ENCODE results near the gene PHIP.

PHIP gene

GRCh38 chr6:79072640-79073181 is 5.3 kb downstream of the PHIP start:
- Histone ChIP-seq H3K4me1 (ENCODE audit: control insufficient read depth in 5 of 5, insufficient read depth in 5 of 5, low read length in 5 of 5) (peaks cover 0 to 24% (median 17%) of the 10 kb centered on the region in 5 donors), H3K9ac (ENCODE audit: low read length in 5 of 5) (peak overlapping the region in 1 of 5 donors; percentile 11), H3K4me3 (ENCODE audit: low read depth in 1 of 5, low read length in 5 of 5) (no peak overlapping the region), H3K36me3 (ENCODE audit: control insufficient read depth in 5 of 5, insufficient read depth in 5 of 5, low read length in 5 of 5) (no peaks in the 10 kb centered on the region), H3K9me3 (ENCODE audit: control insufficient read depth in 5 of 5, low read length in 5 of 5) (no peaks in the 10 kb centered on the region), H3K27me3 (ENCODE audit: control insufficient read depth in 5 of 5, insufficient read depth in 4 of 5, low read length in 5 of 5) (no peaks in the 10 kb centered on the region), H3K27ac (ENCODE audit: low read depth, low read length) (no peak overlapping the region)

- no peaks in the 10 kb centered on the region for H3K27me3 ChIP-seq (ENCODE audit: control insufficient read depth in 5 of 5, insufficient read depth in 4 of 5, low read length in 5 of 5)
- no peaks in the 10 kb centered on the region for H3K9me3 ChIP-seq (ENCODE audit: control insufficient read depth in 5 of 5, low read length in 5 of 5)
- no peak overlapping the region for H3K9ac ChIP-seq (ENCODE audit: low read length in 5 of 5)
- H3K27ac ChIP-seq (ENCODE audit: low read depth, low read length), result no peak overlapping the region
- peaks cover 0 to 23% (median 15%) of the 10 kb centered on the region in 5 donors for H3K4me1 ChIP-seq (ENCODE audit: control insufficient read depth in 5 of 5, insufficient read depth in 5 of 5, low read length in 5 of 5)
- H3K36me3 ChIP-seq (ENCODE audit: control insufficient read depth in 5 of 5, insufficient read depth in 5 of 5, low read length in 5 of 5), result no peaks in the 10 kb centered on the region
- no peak overlapping the region for H3K4me3 ChIP-seq (ENCODE audit: low read depth in 1 of 5, low read length in 5 of 5)
These were observed 6.5 kb downstream of the PHIP start for GRCh38 chr6:79071547-79071946.

GRCh38 chr6:79070206-79070825 is 7.7 kb downstream of the PHIP start:
- Histone ChIP-seq H3K27me3 (ENCODE audit: control insufficient read depth in 5 of 5, insufficient read depth in 4 of 5, low read length in 5 of 5) (no peaks in the 10 kb centered on the region), H3K36me3 (ENCODE audit: control insufficient read depth in 5 of 5, insufficient read depth in 5 of 5, low read length in 5 of 5) (no peaks in the 10 kb centered on the region), H3K4me1 (ENCODE audit: control insufficient read depth in 5 of 5, insufficient read depth in 5 of 5, low read length in 5 of 5) (peaks cover 0 to 11% (median 4%) of the 10 kb centered on the region in 5 donors), H3K9me3 (ENCODE audit: control insufficient read depth in 5 of 5, low read length in 5 of 5) (no peaks in the 10 kb centered on the region), H3K4me3 (ENCODE audit: low read depth in 1 of 5, low read length in 5 of 5) (no peak overlapping the region), H3K9ac (ENCODE audit: low read length in 5 of 5) (no peak overlapping the region), H3K27ac (ENCODE audit: low read depth, low read length) (no peak overlapping the region)

- Histone ChIP-seq H3K27me3 (ENCODE audit: control insufficient read depth in 5 of 5, insufficient read depth in 4 of 5, low read length in 5 of 5) (no peaks in the 10 kb centered on the region), H3K27ac (ENCODE audit: low read depth, low read length) (no peak overlapping the region), H3K9ac (ENCODE audit: low read length in 5 of 5) (no peak overlapping the region), H3K36me3 (ENCODE audit: control insufficient read depth in 5 of 5, insufficient read depth in 5 of 5, low read length in 5 of 5) (no peaks in the 10 kb centered on the region), H3K9me3 (ENCODE audit: control insufficient read depth in 5 of 5, low read length in 5 of 5) (no peaks in the 10 kb centered on the region), H3K4me1 (ENCODE audit: control insufficient read depth in 5 of 5, insufficient read depth in 5 of 5, low read length in 5 of 5) (peaks cover 0 to 6% (median 2%) of the 10 kb centered on the region in 5 donors), H3K4me3 (ENCODE audit: low read depth in 1 of 5, low read length in 5 of 5) (no peak overlapping the region)
These were observed 11.2 kb downstream of the PHIP start for GRCh38 chr6:79066828-79067227.

GRCh38 chr6:79066330-79066729 is 11.7 kb downstream of the PHIP start:
- H3K9ac ChIP-seq (ENCODE audit: low read length in 5 of 5), result no peak overlapping the region
- no peaks in the 10 kb centered on the region for H3K9me3 ChIP-seq (ENCODE audit: control insufficient read depth in 5 of 5, low read length in 5 of 5)
- no peaks in the 10 kb centered on the region for H3K36me3 ChIP-seq (ENCODE audit: control insufficient read depth in 5 of 5, insufficient read depth in 5 of 5, low read length in 5 of 5)
- H3K27me3 ChIP-seq (ENCODE audit: control insufficient read depth in 5 of 5, insufficient read depth in 4 of 5, low read length in 5 of 5), result no peaks in the 10 kb centered on the region
- no peak overlapping the region for H3K4me3 ChIP-seq (ENCODE audit: low read depth in 1 of 5, low read length in 5 of 5)
- peaks cover 0 to 6% (median 2%) of the 10 kb centered on the region in 5 donors for H3K4me1 ChIP-seq (ENCODE audit: control insufficient read depth in 5 of 5, insufficient read depth in 5 of 5, low read length in 5 of 5)
- H3K27ac ChIP-seq (ENCODE audit: low read depth, low read length), result no peak overlapping the region

- Histone ChIP-seq H3K27me3 (ENCODE audit: control insufficient read depth in 5 of 5, insufficient read depth in 4 of 5, low read length in 5 of 5) (no peaks in the 10 kb centered on the region), H3K4me3 (ENCODE audit: low read depth in 1 of 5, low read length in 5 of 5) (no peak overlapping the region), H3K4me1 (ENCODE audit: control insufficient read depth in 5 of 5, insufficient read depth in 5 of 5, low read length in 5 of 5) (peaks cover 0 to 6% (median 2%) of the 10 kb centered on the region in 5 donors), H3K9me3 (ENCODE audit: control insufficient read depth in 5 of 5, low read length in 5 of 5) (no peaks in the 10 kb centered on the region), H3K27ac (ENCODE audit: low read depth, low read length) (no peak overlapping the region), H3K9ac (ENCODE audit: low read length in 5 of 5) (no peak overlapping the region), H3K36me3 (ENCODE audit: control insufficient read depth in 5 of 5, insufficient read depth in 5 of 5, low read length in 5 of 5) (peaks cover 0 to 4% (median 3%) of the 10 kb centered on the region in 5 donors)
These were observed 12.8 kb downstream of the PHIP start for GRCh38 chr6:79065232-79065631.

GRCh38 chr6:79064635-79065034 is 13.4 kb downstream of the PHIP start:
- Histone ChIP-seq H3K4me1 (ENCODE audit: control insufficient read depth in 5 of 5, insufficient read depth in 5 of 5, low read length in 5 of 5) (peaks cover 0 to 6% (median 2%) of the 10 kb centered on the region in 5 donors), H3K36me3 (ENCODE audit: control insufficient read depth in 5 of 5, insufficient read depth in 5 of 5, low read length in 5 of 5) (peaks cover 6 to 10% (median 8%) of the 10 kb centered on the region in 5 donors), H3K27ac (ENCODE audit: low read depth, low read length) (no peak overlapping the region), H3K9ac (ENCODE audit: low read length in 5 of 5) (no peak overlapping the region), H3K4me3 (ENCODE audit: low read depth in 1 of 5, low read length in 5 of 5) (no peak overlapping the region), H3K27me3 (ENCODE audit: control insufficient read depth in 5 of 5, insufficient read depth in 4 of 5, low read length in 5 of 5) (no peaks in the 10 kb centered on the region), H3K9me3 (ENCODE audit: control insufficient read depth in 5 of 5, low read length in 5 of 5) (no peaks in the 10 kb centered on the region)

- no peak overlapping the region for H3K9ac ChIP-seq (ENCODE audit: low read length in 5 of 5)
- H3K36me3 ChIP-seq (ENCODE audit: control insufficient read depth in 5 of 5, insufficient read depth in 5 of 5, low read length in 5 of 5), result peaks cover 15 to 26% (median 17%) of the 10 kb centered on the region in 5 donors
- no peak overlapping the region for H3K4me3 ChIP-seq (ENCODE audit: low read depth in 1 of 5, low read length in 5 of 5)
- H3K27ac ChIP-seq (ENCODE audit: low read depth, low read length), result no peak overlapping the region
- H3K9me3 ChIP-seq (ENCODE audit: control insufficient read depth in 5 of 5, low read length in 5 of 5), result no peaks in the 10 kb centered on the region
- H3K4me1 ChIP-seq (ENCODE audit: control insufficient read depth in 5 of 5, insufficient read depth in 5 of 5, low read length in 5 of 5), result peaks cover 0 to 6% (median 2%) of the 10 kb centered on the region in 5 donors
- H3K27me3 ChIP-seq (ENCODE audit: control insufficient read depth in 5 of 5, insufficient read depth in 4 of 5, low read length in 5 of 5), result no peaks in the 10 kb centered on the region
These were observed 15.3 kb downstream of the PHIP start for GRCh38 chr6:79062708-79063107.

GRCh38 chr6:79057746-79058145 is 20.3 kb downstream of the PHIP start:
- peaks cover 26 to 51% (median 45%) of the 10 kb centered on the region in 5 donors for H3K36me3 ChIP-seq (ENCODE audit: control insufficient read depth in 5 of 5, insufficient read depth in 5 of 5, low read length in 5 of 5)
- H3K27ac ChIP-seq (ENCODE audit: low read depth, low read length), result no peak overlapping the region
- no peaks in the 10 kb centered on the region for H3K9me3 ChIP-seq (ENCODE audit: control insufficient read depth in 5 of 5, low read length in 5 of 5)
- no peak overlapping the region for H3K4me3 ChIP-seq (ENCODE audit: low read depth in 1 of 5, low read length in 5 of 5)
- no peak overlapping the region for H3K9ac ChIP-seq (ENCODE audit: low read length in 5 of 5)
- H3K4me1 ChIP-seq (ENCODE audit: control insufficient read depth in 5 of 5, insufficient read depth in 5 of 5, low read length in 5 of 5), result peaks cover 0 to 2% (median 0%) of the 10 kb centered on the region in 5 donors
- no peaks in the 10 kb centered on the region for H3K27me3 ChIP-seq (ENCODE audit: control insufficient read depth in 5 of 5, insufficient read depth in 4 of 5, low read length in 5 of 5)

GRCh38 chr6:79056226-79056625 is 21.8 kb downstream of the PHIP start:
- Histone ChIP-seq H3K27ac (ENCODE audit: low read depth, low read length) (no peak overlapping the region), H3K9me3 (ENCODE audit: control insufficient read depth in 5 of 5, low read length in 5 of 5) (no peaks in the 10 kb centered on the region), H3K4me3 (ENCODE audit: low read depth in 1 of 5, low read length in 5 of 5) (no peak overlapping the region), H3K36me3 (ENCODE audit: control insufficient read depth in 5 of 5, insufficient read depth in 5 of 5, low read length in 5 of 5) (peaks cover 35 to 55% (median 54%) of the 10 kb centered on the region in 5 donors), H3K27me3 (ENCODE audit: control insufficient read depth in 5 of 5, insufficient read depth in 4 of 5, low read length in 5 of 5) (no peaks in the 10 kb centered on the region), H3K9ac (ENCODE audit: low read length in 5 of 5) (no peak overlapping the region), H3K4me1 (ENCODE audit: control insufficient read depth in 5 of 5, insufficient read depth in 5 of 5, low read length in 5 of 5) (no peaks in the 10 kb centered on the region)
